ENCODE data around the gene PRDM11.
A peak's percentile ranks its signal among the peaks of the same experiment; 100 is the strongest.

Gene PRDM11

DNA sequence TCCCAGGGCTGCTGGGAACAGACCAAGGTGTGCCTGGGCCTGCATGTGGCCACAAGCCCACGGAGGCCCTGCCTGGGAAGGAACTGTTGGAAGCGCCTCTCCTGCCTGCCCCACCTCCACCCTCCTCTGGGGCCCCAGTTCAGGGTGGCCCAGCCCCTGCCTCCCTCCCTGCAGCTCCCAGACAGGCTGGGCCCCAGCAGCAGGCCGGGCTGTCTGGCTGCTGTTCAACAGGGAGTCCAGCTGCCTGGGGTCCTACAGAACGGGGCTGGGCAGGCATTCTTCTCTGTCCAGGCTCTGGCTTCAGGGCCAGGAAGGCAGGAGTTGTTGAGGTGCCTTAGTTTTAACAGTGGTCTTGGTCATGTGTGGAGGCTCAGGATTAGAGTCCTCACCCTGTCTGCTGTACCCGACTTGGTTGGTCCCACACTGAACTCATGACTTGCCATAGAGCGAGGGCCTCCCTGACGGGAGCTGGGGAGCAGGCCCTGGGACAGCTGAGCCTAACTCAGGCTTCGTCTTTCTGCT is 11.8 kb downstream of the PRDM11 start:
- no peak for DNase-seq

- no peak for DNase-seq
Observed at GRCh38 chr11:45158891-45159605, 12.6 kb downstream of the PRDM11 start.

DNA sequence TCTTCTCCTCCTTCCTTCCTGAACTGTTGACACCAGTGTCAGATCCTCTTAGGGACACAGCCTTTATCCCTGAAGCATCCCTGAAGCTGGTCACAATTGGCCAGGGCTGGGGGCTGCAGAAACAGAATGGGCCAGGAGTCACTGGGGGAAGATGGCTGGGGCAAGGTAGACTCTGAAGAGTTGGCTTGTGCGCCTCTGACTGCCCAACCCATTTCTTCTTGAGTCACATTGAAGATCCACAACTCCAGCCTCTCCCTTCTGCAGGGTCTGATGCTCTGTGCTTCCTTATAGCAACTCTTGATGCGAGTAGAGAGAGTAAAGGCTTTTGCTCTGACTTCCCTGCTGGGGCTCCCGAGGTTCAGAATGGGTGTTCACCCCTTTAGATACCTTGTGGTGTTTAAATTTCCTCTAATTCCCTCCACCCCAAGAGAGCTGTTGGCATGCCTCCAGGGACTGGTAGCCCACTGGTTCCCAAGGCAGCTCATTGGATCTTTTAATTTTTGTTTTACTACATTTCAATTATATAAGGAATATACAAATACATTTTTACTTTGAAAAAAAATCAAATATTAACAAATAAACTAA is 13.4 kb downstream of the PRDM11 start:
- no peak for DNase-seq

GRCh38 chr11:45161252-45162063 is 15.0 kb downstream of the PRDM11 start:
- no peak for DNase-seq

DNA sequence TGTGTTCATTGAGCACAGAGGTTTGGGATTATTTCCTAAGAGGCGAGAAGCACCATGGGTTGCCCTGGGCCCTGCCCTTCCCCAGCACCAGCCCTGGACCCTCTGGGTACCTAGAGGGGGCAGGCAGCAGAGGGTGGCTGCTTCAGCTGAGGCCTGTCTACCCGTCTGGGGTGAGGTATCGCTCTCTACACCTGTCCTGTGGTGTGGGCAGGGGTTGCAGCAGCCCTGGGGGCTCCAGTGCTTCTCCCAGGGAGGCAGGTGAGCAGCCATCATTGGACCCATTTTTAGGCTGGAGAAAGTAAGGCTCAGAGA is 15.6 kb downstream of the PRDM11 start:
- DNase-seq: no peak

DNA sequence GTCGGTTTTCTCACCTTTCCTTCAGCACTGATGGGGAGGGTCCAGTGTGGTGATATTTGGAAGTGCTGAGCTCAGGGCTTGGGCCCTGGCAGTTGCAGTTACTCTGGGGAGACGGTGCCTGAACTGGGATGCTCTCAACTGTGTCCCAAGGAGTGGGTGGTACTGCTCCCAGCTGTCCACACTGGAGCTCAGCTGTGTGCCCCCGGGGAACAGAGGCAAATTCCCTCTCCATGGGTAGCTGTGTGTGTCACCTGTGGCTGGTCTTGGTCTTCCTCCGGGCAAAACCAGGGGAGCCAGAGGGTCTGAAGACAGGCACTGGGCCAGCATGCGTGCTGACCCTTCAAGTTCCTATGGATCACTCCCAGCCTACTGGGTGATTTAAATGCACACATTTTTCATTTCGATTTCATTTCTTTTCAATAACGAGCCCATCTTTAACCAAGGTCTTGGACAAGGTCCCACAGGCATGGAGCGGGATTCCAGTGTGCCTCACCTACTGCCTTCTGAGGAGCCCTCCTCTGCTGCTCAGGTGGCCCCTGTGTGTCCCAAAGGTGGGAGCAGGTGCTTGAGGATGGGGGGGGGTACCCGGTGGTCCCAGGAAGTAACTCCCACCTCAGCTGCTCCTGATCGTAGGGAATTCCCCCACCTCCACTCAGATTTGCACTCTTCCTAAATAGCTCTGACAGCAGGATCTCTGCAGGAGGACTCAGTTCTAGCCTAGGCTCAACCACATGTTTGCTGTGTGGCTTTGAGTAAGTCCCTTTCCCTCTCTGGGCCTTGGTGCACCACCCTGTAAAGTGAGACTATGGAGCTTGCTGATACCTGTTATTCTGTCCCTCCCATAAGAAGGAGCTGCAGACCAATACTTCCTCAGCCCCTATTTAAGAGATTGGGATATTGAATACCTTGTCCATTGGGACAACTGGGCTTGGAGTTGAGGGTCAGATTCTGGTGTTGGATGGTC is 16.8 kb downstream of the PRDM11 start:
- no peak for DNase-seq

- peak in 1 of 4 experiments; percentile 2 for DNase-seq
Observed at GRCh38 chr11:45163956-45164575, 17.6 kb downstream of the PRDM11 start.

DNA sequence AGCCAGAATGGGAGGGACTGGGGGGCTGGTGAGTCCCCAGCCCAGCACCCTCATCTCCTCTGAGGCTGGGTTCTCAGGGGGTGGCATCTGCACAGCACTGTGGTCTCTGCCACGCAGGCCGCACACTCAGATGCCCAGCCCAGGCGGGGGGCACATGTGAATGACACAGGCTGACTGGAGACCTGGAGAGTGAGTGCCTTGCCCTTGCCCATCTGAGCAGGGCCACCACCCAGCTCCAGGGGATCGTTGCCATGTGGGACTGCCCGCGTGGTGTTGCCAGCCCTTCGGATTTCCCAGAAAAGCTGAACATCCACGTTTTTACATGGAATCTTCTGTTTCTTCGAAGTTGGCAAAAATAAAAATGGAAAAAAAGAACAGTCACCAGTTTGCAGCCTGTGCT is 18.9 kb downstream of the PRDM11 start:
- DNase-seq: no peak

DNA sequence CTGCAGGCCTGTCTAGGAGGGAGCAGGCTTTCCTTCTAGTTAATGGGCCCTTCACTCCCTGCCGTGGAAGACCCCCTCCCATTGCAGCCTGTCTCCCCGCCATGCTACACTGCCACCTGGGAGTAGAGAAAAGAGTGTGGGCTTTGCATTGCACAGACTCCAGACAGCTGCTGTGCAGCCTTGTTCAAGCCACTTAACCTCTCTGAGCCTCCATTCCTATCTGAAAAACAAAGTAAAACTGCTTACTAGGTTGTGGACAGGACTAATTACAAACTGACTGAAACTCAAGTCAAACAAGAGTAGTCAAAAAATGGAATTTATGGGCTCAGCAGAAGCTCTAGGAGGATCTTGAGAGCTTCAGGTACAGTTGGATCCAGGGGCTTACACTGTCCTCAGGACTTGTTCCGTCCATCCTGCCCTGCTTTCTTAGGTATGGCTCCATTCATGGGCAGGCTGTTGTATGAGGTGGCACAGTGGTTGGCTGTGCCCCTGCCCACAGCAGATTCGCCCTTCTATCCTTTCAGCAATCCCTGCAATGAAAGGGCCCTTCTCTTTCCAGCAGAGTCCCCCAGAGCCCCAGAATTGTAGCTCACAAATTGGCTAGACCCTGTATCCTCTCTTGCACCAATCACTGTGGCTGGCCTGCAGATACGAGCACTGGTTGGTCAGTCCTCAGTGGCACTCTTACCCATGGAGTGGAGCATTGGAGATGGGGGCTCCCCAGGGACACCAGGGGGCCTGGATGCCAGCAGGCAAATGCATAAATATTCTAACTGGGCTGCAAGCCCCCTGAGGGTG is 19.6 kb downstream of the PRDM11 start:
- no peak for DNase-seq

GRCh38 chr11:45166604-45166897 is 20.1 kb downstream of the PRDM11 start:
- DNase-seq: no peak

DNA sequence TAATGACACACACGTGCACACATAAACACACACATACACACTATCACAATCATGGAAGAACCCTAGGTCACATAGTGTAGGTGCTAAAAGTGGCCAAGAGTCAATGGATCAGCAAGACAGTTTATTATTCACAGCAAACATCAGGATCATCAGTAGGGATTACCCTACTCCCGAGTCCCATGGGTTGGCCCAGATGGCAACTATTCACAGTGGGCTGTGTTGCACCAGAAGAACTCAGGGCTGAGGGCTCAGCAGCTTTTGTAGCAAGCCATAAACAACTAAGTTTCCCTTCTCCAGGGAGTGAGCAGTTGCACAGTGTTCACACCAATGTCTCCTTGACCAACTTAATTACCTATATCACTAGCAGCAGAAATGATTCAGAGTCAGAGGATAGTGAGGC is 20.8 kb downstream of the PRDM11 start:
- no peak for DNase-seq

- DNase-seq: no peak
Observed at GRCh38 chr11:45168366-45169130, 22.1 kb downstream of the PRDM11 start.

GRCh38 chr11:45169310-45170072 is 23.1 kb downstream of the PRDM11 start:
- DNase-seq: peak in 2 of 4 experiments; percentile 6 to 30

- DNase-seq: no peak
Observed at GRCh38 chr11:45170484-45170883, 24.0 kb downstream of the PRDM11 start.

DNA sequence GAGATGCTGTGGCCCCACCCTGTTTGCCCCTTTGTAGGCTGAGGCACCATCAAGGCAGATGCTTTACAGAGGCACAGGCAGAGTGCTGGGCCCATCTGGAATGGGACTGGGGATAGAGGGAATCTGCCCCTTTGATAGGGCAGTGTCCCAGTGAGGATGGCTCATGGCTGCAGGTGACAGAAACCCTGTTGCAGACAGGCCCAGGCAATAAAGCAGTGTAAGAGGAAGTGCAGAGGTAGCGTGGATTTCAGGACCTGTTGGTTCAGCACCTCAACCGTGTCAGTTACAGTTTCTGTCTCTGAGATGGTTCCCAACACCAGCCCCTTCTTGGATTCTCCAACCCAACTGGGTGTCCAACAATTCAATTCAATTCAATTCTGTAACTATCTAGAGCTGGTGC is 25.1 kb downstream of the PRDM11 start:
- DNase-seq: no peak

- no peak for DNase-seq
Observed at GRCh38 chr11:45173064-45173463, 26.6 kb downstream of the PRDM11 start.

GRCh38 chr11:45174168-45174835 is 27.9 kb downstream of the PRDM11 start:
- no peak for DNase-seq

DNA sequence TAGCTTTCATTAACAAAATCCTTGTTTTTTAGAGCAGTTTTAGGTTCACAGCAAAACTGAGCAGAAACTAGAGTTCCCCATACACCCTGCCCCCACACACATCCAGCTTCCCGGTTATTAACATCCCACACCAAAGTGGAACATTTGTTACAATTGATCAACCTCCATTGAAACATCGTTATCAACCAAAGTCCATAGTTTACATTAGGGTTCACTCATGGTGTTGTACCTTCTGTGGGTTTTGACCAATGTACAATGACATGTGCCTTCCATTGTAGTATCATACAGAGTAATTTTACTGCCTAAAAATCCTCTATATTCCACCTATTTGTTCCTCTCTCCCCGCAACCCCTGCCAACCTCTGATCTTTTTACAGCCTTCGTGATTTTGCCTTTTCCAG is 28.5 kb downstream of the PRDM11 start:
- DNase-seq: no peak

DNA sequence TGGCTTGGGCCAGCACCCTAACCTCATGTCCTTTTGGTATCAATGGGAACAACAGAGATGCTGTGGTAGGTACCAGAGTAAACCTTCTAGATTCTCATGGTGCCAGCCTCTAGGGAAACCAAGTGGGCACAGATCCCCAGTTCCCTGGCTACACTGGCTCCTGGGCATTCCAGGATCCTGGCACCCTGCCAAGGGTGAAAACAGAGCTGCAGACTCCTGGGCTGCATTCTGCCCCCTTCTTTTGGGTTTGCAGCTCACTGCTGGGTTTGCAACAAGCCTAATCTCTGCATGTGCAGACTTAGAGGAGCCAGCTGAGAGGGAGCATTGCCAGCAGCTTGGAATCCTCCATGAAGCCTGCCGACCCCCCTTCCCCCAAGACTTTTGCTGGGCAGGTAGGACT is 30.6 kb downstream of the PRDM11 start:
- no peak for DNase-seq
